Head of caudate nucleus (tissue), 42 donors: Measurements from ENCODE around the gene SHANK3.

Source experiments
- DNase-seq, 42 donors: peaks; one replicate each; pipeline versions ENCODE4 v3.0.0 to v3.0.0-alpha.2; 2020 to 2021; ENCODE audit warnings: mixed read lengths in 7 of 42
- intact Hi-C: fragments of 100-400 bp; cut with DNase I; formaldehyde crosslinking; loops from one replicate; pipeline ENCODE4 v1.15.0; 2022

Gene SHANK3

DNA sequence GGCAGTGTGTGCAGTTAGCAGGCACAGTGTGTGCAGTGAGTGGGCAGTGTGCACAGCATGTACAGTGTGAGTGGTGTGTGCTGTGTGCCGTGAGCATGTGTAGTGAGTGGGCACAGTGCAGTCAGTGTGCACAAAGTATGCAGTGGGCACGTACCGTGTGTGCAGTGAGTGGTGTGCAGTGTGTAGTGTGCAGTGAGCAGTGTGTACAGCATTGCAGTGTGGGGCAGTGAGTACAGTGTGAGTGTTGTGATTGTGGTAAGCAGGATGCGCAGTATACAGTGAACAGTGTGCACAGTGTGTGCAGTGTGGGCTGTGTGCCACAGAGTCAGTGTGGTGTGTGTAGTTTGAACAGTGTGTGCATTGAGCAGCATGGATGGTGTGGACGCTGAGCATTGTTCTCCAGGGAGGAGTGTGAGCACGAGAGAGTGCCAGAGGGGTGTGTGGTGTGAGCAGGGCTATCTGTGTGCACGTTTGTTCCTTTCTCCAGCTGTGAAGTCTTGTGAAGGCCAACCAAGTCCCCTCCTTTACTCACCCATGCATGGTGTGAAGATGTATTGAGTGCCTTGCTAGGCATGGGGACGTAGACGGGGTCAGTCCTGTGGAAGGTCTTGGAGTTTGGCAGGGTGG is 3.0 kb downstream of the SHANK3 start:
- intact Hi-C loops = no loop called here

GRCh38 chr22:50676180-50676636 is 3.6 kb downstream of the SHANK3 start:
- DNase-seq = peak in 5 of 42 donors; percentile 21 to 33 (median 28)
- intact Hi-C loops = no loop called here

More for the DNA sequence above, 3.0 kb downstream of the SHANK3 start:
- peak in 5 of 42 donors; percentile 20 to 27 (median 22) for DNase-seq

DNA sequence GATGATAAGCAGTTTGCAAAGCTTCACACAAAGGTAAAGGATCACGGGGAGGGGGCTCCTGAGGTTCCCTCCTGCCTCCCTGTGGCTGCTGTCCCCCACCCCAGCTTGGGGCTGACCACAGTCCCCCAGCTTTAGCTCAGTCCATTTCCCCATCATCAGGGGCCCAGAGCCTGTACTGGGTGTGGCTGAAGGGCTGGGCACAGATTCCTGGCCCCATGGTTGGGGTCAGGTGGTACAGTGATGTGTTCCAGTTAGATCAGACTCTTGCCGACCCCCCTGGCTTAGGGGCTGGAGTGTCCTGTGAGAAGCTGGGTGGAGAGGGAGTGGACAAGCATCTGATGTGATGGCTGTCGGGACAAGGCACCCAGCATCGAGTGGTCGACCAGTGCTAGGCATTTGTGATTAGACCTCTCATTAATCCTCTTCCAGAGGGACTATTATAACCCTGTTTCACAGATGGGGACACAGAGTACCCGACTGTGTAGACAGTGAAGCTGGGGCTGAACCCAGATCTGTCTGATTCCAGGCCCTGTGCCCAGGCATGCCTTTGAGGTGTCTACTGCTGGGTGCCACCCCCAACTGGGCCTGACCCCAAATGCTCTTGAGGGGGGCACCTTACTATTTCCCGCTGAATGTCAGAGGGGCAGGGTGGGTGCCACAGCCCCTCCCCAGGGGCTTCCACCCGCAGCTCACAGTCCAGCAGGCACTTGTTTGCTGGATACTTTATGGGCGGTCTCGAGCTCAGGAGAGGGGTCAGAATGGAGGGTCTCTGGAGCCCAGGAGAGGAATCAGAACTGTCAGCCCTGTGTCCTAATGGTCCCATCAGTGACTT is 4.3 kb downstream of the SHANK3 start:
- intact Hi-C loops = no loop called here

DNA sequence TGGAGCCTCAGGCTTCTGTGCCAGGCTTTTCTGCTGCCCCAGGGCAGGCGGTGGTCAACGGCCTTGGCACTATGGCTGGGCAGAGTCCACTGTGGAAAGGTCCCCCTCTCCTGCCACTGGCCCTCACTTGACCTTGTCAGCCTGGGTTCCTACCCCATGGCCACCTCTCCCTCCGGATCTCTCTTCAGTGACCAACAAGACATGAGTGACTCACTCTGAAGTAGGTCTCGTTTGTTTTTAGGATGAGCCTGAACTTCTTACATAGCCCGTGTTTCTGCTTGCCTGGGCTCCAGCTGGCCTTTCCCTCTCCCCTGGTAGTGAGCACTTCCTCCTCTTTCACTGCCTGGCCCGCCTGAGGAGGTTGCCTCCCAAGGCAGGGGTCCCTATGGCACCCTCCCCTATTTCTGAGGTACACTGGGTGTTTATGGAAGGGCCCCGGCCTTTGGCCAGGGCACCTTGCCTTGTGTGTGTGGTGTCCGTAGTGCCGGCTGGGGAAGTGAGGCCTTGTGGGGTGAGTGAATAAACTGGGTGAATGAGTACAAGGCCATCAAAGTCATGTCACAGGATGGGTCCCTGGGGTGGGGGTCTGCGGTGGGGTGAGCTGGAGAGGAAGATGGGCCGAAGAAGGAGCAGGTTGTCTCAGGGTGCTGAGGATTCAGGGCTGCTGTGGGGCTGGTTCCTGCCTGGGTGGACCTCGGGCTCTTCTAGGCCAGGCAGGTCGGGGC is 5.0 kb downstream of the SHANK3 start:
- intact Hi-C loops = no loop called here
- peak in 5 of 42 donors; percentile 12 to 20 (median 18) for DNase-seq

More for the DNA sequence above, 4.3 kb downstream of the SHANK3 start:
- DNase-seq = peak in 5 of 42 donors; percentile 13 to 34 (median 19)

- DNase-seq = peak in 6 of 42 donors; percentile 5 to 36 (median 17)
Measured at GRCh38 chr22:50678218-50678650, 5.6 kb downstream of the SHANK3 start.

DNA sequence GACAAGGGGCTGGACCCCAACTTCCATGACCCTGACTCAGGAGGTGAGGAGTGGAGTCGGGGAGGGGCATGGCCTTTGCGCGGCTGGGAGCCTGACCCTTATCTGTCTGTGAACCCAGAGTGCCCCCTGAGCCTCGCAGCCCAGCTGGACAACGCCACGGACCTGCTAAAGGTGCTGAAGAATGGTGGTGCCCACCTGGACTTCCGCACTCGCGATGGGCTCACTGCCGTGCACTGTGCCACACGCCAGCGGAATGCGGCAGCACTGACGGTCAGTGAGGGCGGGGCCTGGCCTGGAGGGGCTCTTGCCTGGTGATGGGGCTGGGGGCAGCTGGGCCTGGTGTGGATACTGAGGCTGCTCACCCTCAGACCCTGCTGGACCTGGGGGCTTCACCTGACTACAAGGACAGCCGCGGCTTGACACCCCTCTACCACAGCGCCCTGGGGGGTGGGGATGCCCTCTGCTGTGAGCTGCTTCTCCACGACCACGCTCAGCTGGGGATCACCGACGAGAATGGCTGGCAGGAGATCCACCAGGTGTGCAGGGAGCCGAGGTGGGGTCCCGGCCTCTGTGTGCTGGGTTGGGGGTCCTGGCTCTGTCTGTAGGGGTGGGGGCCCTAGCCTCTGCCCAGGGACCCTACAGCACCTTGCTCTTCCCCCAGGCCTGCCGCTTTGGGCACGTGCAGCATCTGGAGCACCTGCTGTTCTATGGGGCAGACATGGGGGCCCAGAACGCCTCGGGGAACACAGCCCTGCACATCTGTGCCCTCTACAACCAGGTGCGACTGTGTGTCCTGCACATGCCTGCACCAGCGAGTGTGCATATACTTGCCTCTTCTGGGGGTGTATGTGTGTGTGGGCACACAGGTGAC is 6.3 kb downstream of the SHANK3 start:
- intact Hi-C loops = no loop called here
- DNase-seq = peak in 7 of 42 donors; percentile 5 to 39 (median 24)

More at GRCh38 chr22:50678218-50678650, 5.6 kb downstream of the SHANK3 start:
- intact Hi-C loops = no loop called here

GRCh38 chr22:50683086-50683993 is 10.7 kb downstream of the SHANK3 start:
- intact Hi-C loops = no loop called here
- peak in 5 of 42 donors; percentile 3 to 31 (median 17) for DNase-seq

GRCh38 chr22:50683994-50684371 is 11.4 kb downstream of the SHANK3 start:
- DNase-seq = peak in 4 of 42 donors; percentile 14 to 31 (median 28)

GRCh38 chr22:50684501-50684900 is 11.9 kb downstream of the SHANK3 start:
- peak in 3 of 42 donors; percentile 22 to 33 (median 29) for DNase-seq
- intact Hi-C loops = no loop called here

More at GRCh38 chr22:50683994-50684371, 11.4 kb downstream of the SHANK3 start:
- intact Hi-C loops = no loop called here

GRCh38 chr22:50684986-50685385 is 12.4 kb downstream of the SHANK3 start:
- intact Hi-C loops = no loop called here
- DNase-seq = peak in 3 of 42 donors; percentile 22 to 33 (median 28)

- intact Hi-C loops = no loop called here
- peak in 5 of 42 donors; percentile 1 to 14 (median 3) for DNase-seq
Measured at GRCh38 chr22:50686794-50687193, 14.2 kb downstream of the SHANK3 start.

DNA sequence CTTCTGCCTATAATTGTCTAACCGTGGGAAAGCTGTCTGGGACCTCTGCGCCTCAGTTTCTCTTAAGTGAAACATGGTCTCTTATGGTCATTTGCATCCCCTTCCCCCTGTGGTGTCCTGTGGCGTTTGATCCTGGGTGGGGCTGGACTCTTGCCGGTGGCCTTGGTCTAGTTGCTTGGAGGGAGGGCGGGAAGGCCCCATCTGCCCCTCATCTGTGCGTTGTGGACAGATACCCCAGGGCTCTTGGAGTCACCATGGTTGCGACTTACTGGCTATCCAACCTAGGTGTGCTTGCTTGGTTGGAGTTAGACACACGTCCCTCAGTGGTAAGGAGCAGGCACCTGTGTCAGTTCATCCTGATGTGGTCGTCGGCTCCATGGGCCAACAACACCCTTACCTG is 15.2 kb downstream of the SHANK3 start:
- DNase-seq = peak in 9 of 42 donors; percentile 1 to 30 (median 4)
- intact Hi-C loops = no loop called here

DNA sequence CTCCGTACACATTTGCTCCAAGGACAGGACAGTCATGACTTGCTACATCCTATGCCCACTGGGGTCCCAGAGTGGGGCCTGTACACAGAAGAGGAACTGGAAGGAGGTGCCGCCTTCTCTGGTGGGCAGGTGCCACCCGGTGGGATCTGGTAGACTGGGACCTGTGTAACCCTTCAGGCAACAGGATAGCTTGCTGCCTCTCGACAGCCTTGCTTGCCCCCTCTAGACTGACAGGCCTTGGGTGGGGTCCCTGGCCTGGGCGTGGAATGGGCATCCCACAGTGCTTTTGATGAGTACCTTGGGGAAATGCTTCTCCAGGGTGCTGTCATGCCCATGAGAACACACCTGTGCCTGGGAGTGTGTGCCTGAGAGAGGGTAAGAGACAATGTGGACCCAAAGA is 15.8 kb downstream of the SHANK3 start:
- peak in 10 of 42 donors; percentile 0 to 26 (median 6) for DNase-seq
- intact Hi-C loops = no loop called here

DNA sequence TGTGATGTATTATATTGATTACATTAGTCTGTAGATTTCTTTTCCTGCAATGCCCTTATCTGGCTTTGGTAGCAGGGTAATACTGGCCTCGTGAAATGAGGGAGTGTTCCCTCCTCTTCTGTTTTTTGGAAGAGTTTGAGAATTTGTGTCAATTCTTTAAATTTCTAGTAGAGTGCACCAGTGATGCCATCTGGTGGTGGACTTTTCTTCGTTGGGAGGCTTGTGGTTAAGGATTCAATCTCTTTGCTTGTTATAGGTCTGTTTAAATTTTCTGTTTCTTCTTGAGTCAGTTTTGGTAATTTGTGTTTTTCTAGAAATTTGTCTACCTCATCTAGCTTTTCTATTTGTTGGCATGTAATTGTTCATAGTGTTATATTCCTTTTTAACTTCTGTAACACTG is 18.9 kb downstream of the SHANK3 start:
- intact Hi-C loops = no loop called here
- peak in 28 of 42 donors; percentile 2 to 74 (median 39) for DNase-seq

- no peak for DNase-seq
- intact Hi-C loops = no loop called here
Measured at GRCh38 chr22:50693462-50693861, 20.8 kb downstream of the SHANK3 start.

- peak in 8 of 42 donors; percentile 2 to 22 (median 6) for DNase-seq
- intact Hi-C loops = no loop called here
Measured at GRCh38 chr22:50694099-50694605, 21.5 kb downstream of the SHANK3 start.
